ENCODE data around the gene TBC1D10B.

- TF ChIP-seq CTCF (conservative IDR thresholded peaks at IDR 0.05) (no peak), ZFX (IDR thresholded peaks at IDR 0.05) (no peak)
Measured at GRCh38 chr16:30351001-30351441, 19.3 kb downstream of the TBC1D10B start.

Measured in C4-2B (cell line).